ENCODE results near the gene ADGRA3. TPM values are rescaled to one million over a fixed set of nuclear protein-coding genes. Genes with fewer than 3 reads are reported as not detected.

ADGRA3 gene
- total RNA-seq, 1 donor from 2014 or later, result 15.8 TPM

- H3K27me3 ChIP-seq (ENCODE audit: low read depth), result no peaks in the 10 kb centered on the region
- ATAC-seq (no peak), DNase-seq (no peak)
- no peaks in the 10 kb centered on the region for H3K9me3 ChIP-seq
- no peaks in the 10 kb centered on the region for H3K4me1 ChIP-seq
- H3K4me3 ChIP-seq, result no peak overlapping the region
- TF ChIP-seq, protein P1, sequence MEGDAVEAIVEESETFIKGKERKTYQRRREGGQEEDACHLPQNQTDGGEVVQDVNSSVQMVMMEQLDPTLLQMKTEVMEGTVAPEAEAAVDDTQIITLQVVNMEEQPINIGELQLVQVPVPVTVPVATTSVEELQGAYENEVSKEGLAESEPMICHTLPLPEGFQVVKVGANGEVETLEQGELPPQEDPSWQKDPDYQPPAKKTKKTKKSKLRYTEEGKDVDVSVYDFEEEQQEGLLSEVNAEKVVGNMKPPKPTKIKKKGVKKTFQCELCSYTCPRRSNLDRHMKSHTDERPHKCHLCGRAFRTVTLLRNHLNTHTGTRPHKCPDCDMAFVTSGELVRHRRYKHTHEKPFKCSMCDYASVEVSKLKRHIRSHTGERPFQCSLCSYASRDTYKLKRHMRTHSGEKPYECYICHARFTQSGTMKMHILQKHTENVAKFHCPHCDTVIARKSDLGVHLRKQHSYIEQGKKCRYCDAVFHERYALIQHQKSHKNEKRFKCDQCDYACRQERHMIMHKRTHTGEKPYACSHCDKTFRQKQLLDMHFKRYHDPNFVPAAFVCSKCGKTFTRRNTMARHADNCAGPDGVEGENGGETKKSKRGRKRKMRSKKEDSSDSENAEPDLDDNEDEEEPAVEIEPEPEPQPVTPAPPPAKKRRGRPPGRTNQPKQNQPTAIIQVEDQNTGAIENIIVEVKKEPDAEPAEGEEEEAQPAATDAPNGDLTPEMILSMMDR (IDR thresholded peaks at IDR 0.05), result no peak
- no peaks in the 10 kb centered on the region for H3K36me3 ChIP-seq
- H3K27ac ChIP-seq, result no peak overlapping the region
- intact Hi-C loops (cut with DNase I), result no loop called here
Observed at GRCh38 chr4:22345055-22345454, 170.8 kb downstream of the ADGRA3 start.

GRCh38 chr4:22343606-22344005, 172.3 kb downstream of the ADGRA3 start:
- Histone ChIP-seq H3K4me3 (no peak overlapping the region), H3K27ac (no peak overlapping the region), H3K27me3 (ENCODE audit: low read depth) (no peaks in the 10 kb centered on the region), H3K4me1 (no peaks in the 10 kb centered on the region), H3K36me3 (no peaks in the 10 kb centered on the region), H3K9me3 (no peaks in the 10 kb centered on the region)
- TF ChIP-seq, protein P1 (IDR thresholded peaks at IDR 0.05), result no peak
- DNase-seq (no peak), ATAC-seq (no peak)
- intact Hi-C loops (cut with DNase I), result no loop called here

- no peaks in the 10 kb centered on the region for H3K36me3 ChIP-seq
- H3K4me1 ChIP-seq, result no peaks in the 10 kb centered on the region
- H3K4me3 ChIP-seq, result no peak overlapping the region
- ATAC-seq (no peak), DNase-seq (no peak)
- TF ChIP-seq, protein P1 (IDR thresholded peaks at IDR 0.05), result no peak
- H3K9me3 ChIP-seq, result no peaks in the 10 kb centered on the region
- intact Hi-C loops (cut with DNase I), result no loop called here
- no peak overlapping the region for H3K27ac ChIP-seq
- H3K27me3 ChIP-seq (ENCODE audit: low read depth), result no peaks in the 10 kb centered on the region
Observed at GRCh38 chr4:22339491-22339890, 176.4 kb downstream of the ADGRA3 start.

DNA sequence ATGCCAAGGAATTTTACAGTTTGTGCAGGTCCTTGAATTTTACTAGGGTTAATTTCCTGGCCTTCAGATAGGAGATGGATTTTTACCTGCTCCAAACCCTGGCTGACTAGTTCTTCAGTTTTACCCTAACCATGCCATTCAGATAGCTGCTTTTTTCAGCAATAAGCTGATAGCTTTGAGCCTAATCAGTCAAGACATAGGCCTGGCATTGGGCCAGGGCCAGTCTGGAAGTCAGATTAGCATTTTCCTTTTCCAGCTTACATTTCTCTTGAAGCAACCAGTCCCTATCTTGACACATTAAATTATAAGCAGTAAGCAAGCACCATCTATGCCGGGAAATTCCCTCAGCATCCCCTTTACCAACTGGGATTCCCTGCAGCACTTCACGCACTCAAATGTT, 177.1 kb downstream of the ADGRA3 start:
- H3K9me3 ChIP-seq, result no peaks in the 10 kb centered on the region
- intact Hi-C loops (cut with DNase I), result no loop called here
- H3K27me3 ChIP-seq (ENCODE audit: low read depth), result no peaks in the 10 kb centered on the region
- ATAC-seq (no peak), DNase-seq (no peak)
- H3K4me3 ChIP-seq, result no peak overlapping the region
- no peak overlapping the region for H3K27ac ChIP-seq
- H3K4me1 ChIP-seq, result no peaks in the 10 kb centered on the region
- H3K36me3 ChIP-seq, result no peaks in the 10 kb centered on the region
- TF ChIP-seq, protein P1 (IDR thresholded peaks at IDR 0.05), result no peak

Other genes with a start within 250 kb of the ADGRA3 start
- 1.0 TPM for gene GBA3, start 176.9 kb upstream of the ADGRA3 start, total RNA-seq

Measured in lower lobe of right lung (tissue), 2 donors.